GM23338 (cell line): ENCODE measurements around the gene HIVEP3. TPM values are rescaled to one million over a fixed set of nuclear protein-coding genes. Genes with fewer than 3 reads are reported as not detected.

ENCODE experiments used
- ATAC-seq: fragments of 200-7000 bp; cut with Tn5 transposase; 3 replicates; pipeline ENCODE4 v1.9.1; 2020
- DNase-seq: peaks from one replicate; pipeline ENCODE4 v3.0.0-alpha.2; 2015; ENCODE audit warnings: low spot score
- H2AFZ ChIP-seq: fragments of 200-600 bp; sonication (generic); 2 replicates; pipeline ENCODE4 v1.8.0; 2016; ENCODE audit warnings: antibody characterized with exemption, mild to moderate bottlenecking, moderate library complexity
- H3F3A ChIP-seq: fragments of 200-600 bp; sonication (generic); replicated peaks from 2 replicates; pipeline ENCODE4 v1.8.0; 2017; ENCODE audit warnings: antibody characterized with exemption, mixed run types, low read depth
- H3K27ac ChIP-seq: fragments of 200-600 bp; sonication (generic); 2 replicates; pipeline ENCODE4 v1.6.1; 2016; ENCODE audit warnings: low read depth
- H3K27me3 ChIP-seq: fragments of 200-600 bp; sonication (generic); 2 replicates; pipeline ENCODE4 v1.8.0; 2016; ENCODE audit warnings: mild to moderate bottlenecking, mixed run types, moderate library complexity; ENCODE audit not compliant: insufficient read depth
- H3K36me3 ChIP-seq: fragments of 200-600 bp; sonication (generic); 2 replicates; pipeline ENCODE4 v1.8.0; 2016; ENCODE audit warnings: mild to moderate bottlenecking; ENCODE audit not compliant: insufficient read depth
- H3K4me1 ChIP-seq: fragments of 200-600 bp; sonication (generic); 2 replicates; pipeline ENCODE4 v1.8.0; 2016; ENCODE audit warnings: mild to moderate bottlenecking, moderate library complexity; ENCODE audit not compliant: insufficient read depth
- H3K4me2 ChIP-seq: fragments of 200-600 bp; sonication (generic); 2 replicates; pipeline ENCODE4 v1.7.1; 2017; ENCODE audit warnings: mixed run types
- H3K4me3 ChIP-seq: fragments of 200-600 bp; sonication (generic); 2 replicates; pipeline ENCODE4 v1.6.1; 2016; ENCODE audit warnings: mixed run types
- H3K79me2 ChIP-seq: fragments of 200-600 bp; sonication (generic); replicated peaks from 2 replicates; pipeline ENCODE4 v1.8.0; 2017; ENCODE audit warnings: mild to moderate bottlenecking; ENCODE audit not compliant: insufficient read depth
- H3K9me2 ChIP-seq: fragments of 200-600 bp; sonication (generic); 2 replicates; pipeline ENCODE4 v1.8.0; 2017; ENCODE audit not compliant: insufficient read depth
- H4K20me1 ChIP-seq: fragments of 200-600 bp; sonication (generic); replicated peaks from 2 replicates; pipeline ENCODE4 v1.8.0; 2017; ENCODE audit warnings: mild to moderate bottlenecking; ENCODE audit not compliant: insufficient read depth
- H3K27ac Mint-ChIP-seq: 2 replicates; pipeline ENCODE4 v1.8.0; 2020; ENCODE audit warnings: inconsistent platforms, mild to moderate bottlenecking, moderate library complexity, mixed read lengths
- H3K27me3 Mint-ChIP-seq: 3 replicates; pipeline ENCODE4 v1.8.0; 2022; ENCODE audit warnings: low read depth, mild to moderate bottlenecking, moderate library complexity, mixed read lengths, inconsistent platforms; ENCODE audit not compliant: insufficient read depth, poor library complexity
- H3K36me3 Mint-ChIP-seq: 3 replicates; pipeline ENCODE4 v1.8.0; 2021; ENCODE audit warnings: low read depth, mild to moderate bottlenecking, inconsistent platforms, moderate library complexity, mixed read lengths
- H3K4me1 Mint-ChIP-seq: 3 replicates; pipeline ENCODE4 v1.8.0; 2020; ENCODE audit warnings: mild to moderate bottlenecking, inconsistent platforms, mixed read lengths
- H3K4me3 Mint-ChIP-seq: 3 replicates; pipeline ENCODE4 v1.8.0; 2021; ENCODE audit warnings: moderate library complexity, mild to moderate bottlenecking, inconsistent platforms, mixed read lengths
- H3K9me3 Mint-ChIP-seq: 3 replicates; pipeline ENCODE4 v1.8.0; 2020; ENCODE audit warnings: moderate library complexity, mild to moderate bottlenecking, inconsistent platforms, mixed read lengths
- CREB1 ChIP-seq: fragments of 250-450 bp; sonication (Bioruptor Pico); IDR thresholded peaks from 2 replicates; pipeline ENCODE4 v1.5.0; 2020; ENCODE audit warnings: low read depth, mild to moderate bottlenecking, moderate library complexity
- CTCF ChIP-seq, 2 experiments: fragments of 200-600 bp in 1 of 2; sonication (generic) in 1 of 2; conservative IDR thresholded peaks; 2 replicates each; pipeline versions ENCODE4 v1.5.1 to v1.6.1; 2016 to 2017; ENCODE audit warnings: antibody characterized with exemption in 2 of 2, low read depth in 2 of 2, mild to moderate bottlenecking in 2 of 2, moderate library complexity in 1 of 2
- ETS1 ChIP-seq: IDR thresholded peaks from 2 replicates; pipeline ENCODE4 v1.6.1; 2016; ENCODE audit warnings: antibody characterized with exemption
- EZH2 ChIP-seq: fragments of 200-600 bp; sonication (generic); IDR thresholded peaks from one replicate; pipeline ENCODE4 v1.8.0; 2017; ENCODE audit warnings: antibody characterized with exemption, mild to moderate bottlenecking, low read depth; ENCODE audit not compliant: unreplicated experiment
- EZH2phosphoT487 ChIP-seq: fragments of 200-600 bp; sonication (generic); IDR thresholded peaks from one replicate; pipeline ENCODE4 v1.8.1; 2018; ENCODE audit warnings: antibody characterized with exemption; ENCODE audit not compliant: unreplicated experiment
- JUNB ChIP-seq: IDR thresholded peaks from one replicate; pipeline ENCODE4 v1.6.1; 2016; ENCODE audit warnings: antibody characterized with exemption; ENCODE audit not compliant: unreplicated experiment
- NANOG ChIP-seq: IDR thresholded peaks from 2 replicates; pipeline ENCODE4 v1.6.1; 2016; ENCODE audit warnings: antibody characterized with exemption, borderline replicate concordance
- REST ChIP-seq: IDR thresholded peaks from one replicate; pipeline ENCODE4 v1.6.1; 2018; ENCODE audit warnings: antibody characterized with exemption; ENCODE audit not compliant: unreplicated experiment
- STAT1 ChIP-seq: IDR thresholded peaks from one replicate; pipeline ENCODE4 v1.6.1; 2016; ENCODE audit warnings: antibody characterized with exemption; ENCODE audit not compliant: unreplicated experiment
- ZNF331 ChIP-seq: fragments of 250-450 bp; sonication (Bioruptor Pico); IDR thresholded peaks from 2 replicates; pipeline ENCODE4 v1.5.0; 2020; ENCODE audit warnings: low read depth, mild to moderate bottlenecking, moderate library complexity
- polyA plus RNA-seq: library from polyadenylated mRNA; unstranded; fragments of >200 nt; fragmentation: Nextera tagmentation; extraction: Ambion mirVana; gene quantifications from 2 replicates; pipeline ENCODE4 v1.2.1, GENCODE V29; 2016
- total RNA-seq: library from RNA; depleted of rRNA; stranded (reverse); fragments of >200 nt; shearing (Covaris generic); gene quantifications from 2 replicates; pipeline ENCODE4 v1.2.3, GENCODE V29; 2014

Gene HIVEP3
- total and polyA plus RNA-seq, 2 experiments from 2014 or later, result 0.14 to 0.24 TPM

GRCh38 chr1:41572224-41572623, 346.5 kb downstream of the HIVEP3 start:
- Mint-ChIP-seq H3K27ac (no peak overlapping the region), H3K9me3 (no peaks in the 10 kb centered on the region), H3K36me3 (no peaks in the 10 kb centered on the region; the same call in 2 of the 3 replicates), H3K4me3 (no peak overlapping the region), H3K4me1 (no peaks in the 10 kb centered on the region), H3K27me3 (peaks cover 11% of the 10 kb centered on the region)
- H2AFZ ChIP-seq, result no peak overlapping the region
- no peaks in the 10 kb centered on the region for H3K79me2 ChIP-seq
- no peak for TF ChIP-seq EZH2phosphoT487
- DNase-seq (no peak), ATAC-seq (no peak)
- H3K4me2 ChIP-seq, result no peak overlapping the region
- no peaks in the 10 kb centered on the region for H3K27me3 ChIP-seq
- H4K20me1 ChIP-seq, result no peaks in the 10 kb centered on the region
- H3K4me3 ChIP-seq, result no peak overlapping the region
- no peaks in the 10 kb centered on the region for H3K4me1 ChIP-seq
- H3K36me3 ChIP-seq, result no peaks in the 10 kb centered on the region
- no peaks in the 10 kb centered on the region for H3K9me2 ChIP-seq
- no peak overlapping the region for H3K27ac ChIP-seq
- H3F3A ChIP-seq, result no peaks in the 10 kb centered on the region

DNA sequence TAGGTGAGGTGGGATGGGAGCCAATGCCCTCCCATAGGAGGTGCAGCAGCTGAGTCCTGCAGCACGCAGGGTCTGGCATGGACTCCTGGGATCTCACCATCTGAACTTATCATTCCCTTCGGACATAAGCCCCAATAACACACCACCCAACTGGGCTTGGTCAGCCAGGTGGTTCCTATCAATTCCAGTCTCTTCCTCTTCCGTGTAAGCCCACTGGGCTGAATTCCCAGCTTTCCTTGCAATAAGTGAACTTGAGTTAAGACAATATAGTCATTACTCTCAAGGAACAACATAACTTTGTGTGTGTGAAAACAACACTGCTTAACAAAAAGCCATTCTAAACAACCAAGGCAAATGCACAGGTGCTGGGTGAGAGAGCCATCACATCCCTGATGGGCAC, 347.7 kb downstream of the HIVEP3 start:
- DNase-seq (no peak), ATAC-seq (no peak)
- no peaks in the 10 kb centered on the region for H4K20me1 ChIP-seq
- Mint-ChIP-seq H3K4me1 (no peaks in the 10 kb centered on the region), H3K27me3 (peaks cover 9% of the 10 kb centered on the region), H3K27ac (no peak overlapping the region), H3K4me3 (no peak overlapping the region), H3K36me3 (no peaks in the 10 kb centered on the region; the same call in 2 of the 3 replicates), H3K9me3 (no peaks in the 10 kb centered on the region)
- H3K27ac ChIP-seq, result no peak overlapping the region
- no peak overlapping the region for H3K4me3 ChIP-seq
- no peaks in the 10 kb centered on the region for H3F3A ChIP-seq
- H3K4me1 ChIP-seq, result no peaks in the 10 kb centered on the region
- no peak overlapping the region for H2AFZ ChIP-seq
- no peak overlapping the region for H3K4me2 ChIP-seq
- H3K79me2 ChIP-seq, result no peaks in the 10 kb centered on the region
- no peaks in the 10 kb centered on the region for H3K27me3 ChIP-seq
- no peaks in the 10 kb centered on the region for H3K36me3 ChIP-seq
- H3K9me2 ChIP-seq, result no peaks in the 10 kb centered on the region
- TF ChIP-seq JUNB (no peak), CREB1 (CRISPR knock-in tag) (no peak), ZNF331 (CRISPR knock-in tag) (no peak), CTCF (conservative IDR thresholded peaks at IDR 0.05; ENCODE audit: low read depth in 2 of 2) (no peak), NANOG (no peak), REST (no peak), STAT1 (no peak), EZH2phosphoT487 (no peak), EZH2 (no peak), ETS1 (no peak)
